ENCODE measurements around the gene KNDC1. TPM values are rescaled to one million over a fixed set of nuclear protein-coding genes. Genes with fewer than 3 reads are reported as not detected.

Gene KNDC1
- total RNA-seq, 1 donor from 2014 or later, result 20.3 TPM

GRCh38 chr10:133151543-133151972, 8.5 kb upstream of the KNDC1 start:
- no peaks in the 10 kb centered on the region for H3K36me3 Mint-ChIP-seq
- H3K27ac Mint-ChIP-seq, result no peak overlapping the region
- peaks cover 8% of the 10 kb centered on the region for H3K4me1 Mint-ChIP-seq
- H3K9me3 Mint-ChIP-seq, result peaks cover 32% of the 10 kb centered on the region
- no peak overlapping the region for H3K4me3 Mint-ChIP-seq
- peaks cover 65% of the 10 kb centered on the region for H3K27me3 Mint-ChIP-seq (ENCODE audit: low read depth)
- TF ChIP-seq CTCF (IDR thresholded peaks at IDR 0.05; ENCODE audit: unreplicated experiment), result no peak
- no peak for DNase-seq (ENCODE audit: low spot score in 2 of 2, unreplicated experiment in 2 of 2)

- H3K36me3 Mint-ChIP-seq, result no peaks in the 10 kb centered on the region
- H3K4me3 Mint-ChIP-seq, result no peak overlapping the region
- peaks cover 47% of the 10 kb centered on the region for H3K27me3 Mint-ChIP-seq (ENCODE audit: low read depth)
- DNase-seq (ENCODE audit: low spot score in 2 of 2, unreplicated experiment in 2 of 2), result no peak
- no peak for TF ChIP-seq CTCF (IDR thresholded peaks at IDR 0.05; ENCODE audit: unreplicated experiment)
- H3K9me3 Mint-ChIP-seq, result peaks cover 7% of the 10 kb centered on the region
- H3K27ac Mint-ChIP-seq, result no peak overlapping the region
- peaks cover 27% of the 10 kb centered on the region for H3K4me1 Mint-ChIP-seq
Measured at GRCh38 chr10:133154411-133154810, 5.6 kb upstream of the KNDC1 start.

GRCh38 chr10:133154996-133155778, 4.8 kb upstream of the KNDC1 start:
- peaks cover 40% of the 10 kb centered on the region for H3K27me3 Mint-ChIP-seq (ENCODE audit: low read depth)

GRCh38 chr10:133156674-133157579, 3.1 kb upstream of the KNDC1 start:
- no peak for TF ChIP-seq CTCF (IDR thresholded peaks at IDR 0.05; ENCODE audit: unreplicated experiment)
- H3K9me3 Mint-ChIP-seq, result no peaks in the 10 kb centered on the region
- no peak for DNase-seq (ENCODE audit: low spot score in 2 of 2, unreplicated experiment in 2 of 2)
- H3K27ac Mint-ChIP-seq, result peak overlapping the region; percentile 84
- peaks cover 30% of the 10 kb centered on the region for H3K27me3 Mint-ChIP-seq (ENCODE audit: low read depth)
- peak overlapping the region; percentile 30 for H3K4me3 Mint-ChIP-seq
- H3K4me1 Mint-ChIP-seq, result peaks cover 21% of the 10 kb centered on the region
- H3K36me3 Mint-ChIP-seq, result no peaks in the 10 kb centered on the region

More at GRCh38 chr10:133154996-133155778, 4.8 kb upstream of the KNDC1 start:
- H3K9me3 Mint-ChIP-seq, result no peaks in the 10 kb centered on the region
- DNase-seq (ENCODE audit: low spot score in 2 of 2, unreplicated experiment in 2 of 2), result no peak
- TF ChIP-seq CTCF (IDR thresholded peaks at IDR 0.05; ENCODE audit: unreplicated experiment), result no peak
- no peaks in the 10 kb centered on the region for H3K36me3 Mint-ChIP-seq
- peaks cover 28% of the 10 kb centered on the region for H3K4me1 Mint-ChIP-seq
- H3K27ac Mint-ChIP-seq, result no peak overlapping the region
- no peak overlapping the region for H3K4me3 Mint-ChIP-seq

DNA sequence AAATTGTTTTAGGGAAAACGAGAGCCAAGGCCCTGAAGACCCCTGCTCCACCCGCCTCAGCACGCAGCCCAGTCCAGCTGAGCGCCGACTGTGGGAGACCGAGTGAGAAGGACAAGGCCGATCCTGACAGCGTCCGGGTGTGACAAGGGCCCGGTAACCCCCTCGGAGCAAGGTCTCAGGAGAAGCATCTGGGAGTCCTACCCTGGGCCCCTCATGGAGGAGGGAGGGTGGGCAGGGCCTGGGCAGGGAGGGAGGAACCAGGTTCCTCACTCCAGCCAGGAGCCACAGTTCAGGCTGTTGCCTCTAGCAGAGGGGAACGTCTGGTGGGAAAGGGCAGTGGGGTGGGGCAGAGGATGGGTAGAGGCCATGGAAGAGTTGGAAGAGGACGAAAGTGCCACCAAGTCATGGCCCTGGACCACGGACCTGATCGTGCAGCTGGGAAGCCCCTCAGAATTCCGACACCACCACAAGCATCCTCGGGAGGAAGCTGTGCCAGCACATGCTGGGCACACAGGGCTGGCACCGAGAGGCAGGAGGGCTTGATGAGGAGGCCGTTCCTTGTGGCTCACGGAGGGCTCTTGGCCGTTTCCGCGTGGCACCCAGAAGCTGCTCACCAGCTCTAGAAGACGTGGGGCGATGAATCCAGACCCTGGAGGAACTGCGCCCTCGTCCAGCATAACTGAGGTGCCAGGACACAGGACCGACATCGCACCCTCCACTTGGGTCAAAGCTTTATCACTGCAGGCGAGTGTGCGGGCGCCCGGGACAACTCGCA, 2.2 kb upstream of the KNDC1 start:
- Mint-ChIP-seq H3K36me3 (peaks cover 2% of the 10 kb centered on the region), H3K27me3 (ENCODE audit: low read depth) (peaks cover 29% of the 10 kb centered on the region), H3K9me3 (no peaks in the 10 kb centered on the region), H3K4me3 (peak overlapping the region; percentile 30), H3K4me1 (peaks cover 23% of the 10 kb centered on the region), H3K27ac (peak overlapping the region; percentile 84)
- DNase-seq (ENCODE audit: low spot score in 2 of 2, unreplicated experiment in 2 of 2), result no peak
- no peak for TF ChIP-seq CTCF (IDR thresholded peaks at IDR 0.05; ENCODE audit: unreplicated experiment)
